H1 (cell line): ENCODE results near the gene CCL3. TPM values are rescaled to one million over a fixed set of nuclear protein-coding genes. Genes with fewer than 3 reads are reported as not detected.

ENCODE experiments used
- CTCF ChIA-PET: fragments of 300-600 bp; sonication (Branson Sonifier 250); formaldehyde crosslinking; loops from one replicate; lab custom pipeline; 2021; ENCODE audit not compliant: partially characterized antibody; lab: Charles Lee
- POLR2A ChIA-PET: fragments of 300-600 bp; sonication (Branson Sonifier 250); formaldehyde crosslinking; loops from one replicate; lab custom pipeline; 2021; ENCODE audit warnings: inconsistent platforms; ENCODE audit not compliant: partially characterized antibody; lab: Charles Lee
- DNase-seq, 2 experiments: peaks; one replicate each; pipeline versions ENCODE4 v3.0.0 to v3.0.0-alpha.2; 2010 to 2022; ENCODE audit warnings: low spot score in 2 of 2, low read depth in 1 of 2, mixed read lengths in 1 of 2
- FAIRE-seq: peaks from 2 replicates; lab custom pipeline; 2011; peaks lifted over from hg19 to GRCh38; lab: Jason Lieb, UNC
- H2AFZ ChIP-seq: 2 replicates; pipeline ENCODE4 v1.8.1; 2012; ENCODE audit warnings: low read length, inconsistent platforms
- H2AK5ac ChIP-seq: 2 replicates; pipeline ENCODE4 v1.6.1; 2013; ENCODE audit warnings: low read depth, low read length
- H2BK120ac ChIP-seq: replicated peaks from 2 replicates; pipeline ENCODE3; 2013; ENCODE audit warnings: low read depth, low read length, inconsistent platforms
- H2BK12ac ChIP-seq: 2 replicates; pipeline ENCODE4 v1.6.1; 2013; ENCODE audit warnings: low read depth, low read length
- H2BK15ac ChIP-seq: 2 replicates; pipeline ENCODE4 v1.6.1; 2013; ENCODE audit warnings: low read length
- H2BK20ac ChIP-seq: 2 replicates; pipeline ENCODE4 v1.6.1; 2013; ENCODE audit warnings: low read length
- H2BK5ac ChIP-seq: 2 replicates; pipeline ENCODE4 v1.6.1; 2013; ENCODE audit warnings: low read depth, low read length
- H3K14ac ChIP-seq: 2 replicates; pipeline ENCODE4 v1.6.1; 2013; ENCODE audit warnings: inconsistent platforms; ENCODE audit not compliant: insufficient read length
- H3K18ac ChIP-seq: 2 replicates; pipeline ENCODE4 v1.6.1; 2013; ENCODE audit warnings: low read length; ENCODE audit errors: extremely low read depth
- H3K23ac ChIP-seq: 2 replicates; pipeline ENCODE4 v1.6.1; 2013; ENCODE audit warnings: inconsistent platforms; ENCODE audit not compliant: insufficient read length
- H3K23me2 ChIP-seq: 2 replicates; pipeline ENCODE4 v1.6.1; 2013; ENCODE audit warnings: low read depth, low read length
- H3K27ac ChIP-seq: 2 replicates; pipeline ENCODE4 v1.6.1; 2011; ENCODE audit warnings: low read depth, low read length, inconsistent platforms
- H3K27me3 ChIP-seq, 4 experiments: replicated peaks in 1 of 4; 1 replicate in 1 of 4; 2 replicates in 3 of 4; pipeline versions ENCODE4 v1.6.1 to v1.8.1; 2011 to 2013; ENCODE audit warnings: low read length in 3 of 4, mild to moderate bottlenecking in 3 of 4, inconsistent platforms in 2 of 4, mixed read lengths in 2 of 4, moderate library complexity in 1 of 4; ENCODE audit not compliant: control insufficient read depth in 3 of 4, insufficient read depth in 3 of 4; ENCODE audit errors: extremely low read depth in 1 of 4
- H3K36me3 ChIP-seq, 4 experiments: 2 replicates each; pipeline versions ENCODE4 v1.6.1 to v1.8.1; 2011 to 2013; ENCODE audit warnings: mild to moderate bottlenecking in 4 of 4, low read length in 3 of 4, moderate library complexity in 2 of 4, control low read depth in 1 of 4, inconsistent platforms in 1 of 4; ENCODE audit not compliant: insufficient read depth in 4 of 4, control insufficient read depth in 2 of 4
- H3K4ac ChIP-seq: replicated peaks from 2 replicates; pipeline ENCODE3; 2013; ENCODE audit warnings: low read length, low read depth, mixed read lengths, inconsistent platforms; ENCODE audit not compliant: insufficient read length
- H3K4me1 ChIP-seq, 4 experiments: replicated peaks in 1 of 4; 1 replicate in 1 of 4; 2 replicates in 3 of 4; pipeline versions ENCODE4 v1.6.1 to v1.8.1; 2011 to 2013; ENCODE audit warnings: low read length in 3 of 4, inconsistent platforms in 2 of 4, mixed read lengths in 1 of 4; ENCODE audit not compliant: insufficient read depth in 4 of 4, control insufficient read depth in 3 of 4
- H3K4me2 ChIP-seq, 2 experiments: 2 replicates each; pipeline versions ENCODE4 v1.6.1 to v1.8.1; 2011 to 2013; ENCODE audit warnings: low read depth in 2 of 2, low read length in 2 of 2, control low read depth in 1 of 2, inconsistent platforms in 1 of 2, mild to moderate bottlenecking in 1 of 2; ENCODE audit not compliant: insufficient read depth in 1 of 2
- H3K4me3 ChIP-seq, 4 experiments: fragments of 200-600, 300-600 bp in 1 of 4; sonication (generic), shearing (Covaris generic), sonication (Bioruptor Twin) in 1 of 4; 2 replicates each; pipeline versions ENCODE4 v1.5.1 to v1.8.1; 2011 to 2016; ENCODE audit warnings: low read length in 4 of 4, low read depth in 3 of 4, control low read depth in 2 of 4, inconsistent platforms in 2 of 4, mild to moderate bottlenecking in 2 of 4, mixed read lengths in 1 of 4, moderate library complexity in 1 of 4; ENCODE audit not compliant: insufficient read depth in 2 of 4; ENCODE audit errors: extremely low read depth in 1 of 4
- H3K56ac ChIP-seq: replicated peaks from 2 replicates; pipeline ENCODE3; 2013; ENCODE audit warnings: low read depth, mild to moderate bottlenecking, mixed read lengths, low read length, inconsistent platforms; ENCODE audit not compliant: insufficient read length
- H3K79me1 ChIP-seq: 2 replicates; pipeline ENCODE4 v1.6.1; 2013; ENCODE audit warnings: low read depth, low read length, control low read depth
- H3K79me2 ChIP-seq, 2 experiments: 2 replicates each; pipeline versions ENCODE4 v1.6.1 to v1.8.1; 2012 to 2013; ENCODE audit warnings: low read length in 2 of 2, mild to moderate bottlenecking in 2 of 2, inconsistent platforms in 1 of 2; ENCODE audit not compliant: insufficient read depth in 2 of 2, control insufficient read depth in 1 of 2
- H3K9ac ChIP-seq, 4 experiments: replicated peaks in 1 of 4; 1 replicate in 1 of 4; 2 replicates in 3 of 4; pipeline versions ENCODE4 v1.6.1 to v1.8.1; 2011 to 2013; ENCODE audit warnings: low read depth in 3 of 4, low read length in 3 of 4, control low read depth in 2 of 4, mild to moderate bottlenecking in 2 of 4, moderate library complexity in 2 of 4, inconsistent platforms in 1 of 4; ENCODE audit errors: extremely low read depth in 1 of 4
- H3K9me3 ChIP-seq, 2 experiments: 2 replicates each; pipeline versions ENCODE4 v1.6.1 to v1.8.1; 2012 to 2013; ENCODE audit warnings: mild to moderate bottlenecking in 2 of 2, moderate library complexity in 2 of 2, control low read depth in 1 of 2, inconsistent platforms in 1 of 2, low read depth in 1 of 2, low read length in 1 of 2, mixed read lengths in 1 of 2; ENCODE audit not compliant: insufficient read depth in 2 of 2
- H4K20me1 ChIP-seq, 2 experiments: replicated peaks in 1 of 2; 2 replicates each; pipeline versions ENCODE3 to v1.8.1; 2011 to 2013; ENCODE audit warnings: inconsistent platforms in 2 of 2, low read length in 2 of 2, mild to moderate bottlenecking in 1 of 2; ENCODE audit not compliant: insufficient read depth in 2 of 2, control insufficient read depth in 1 of 2
- H4K5ac ChIP-seq: 2 replicates; pipeline ENCODE4 v1.6.1; 2013; ENCODE audit warnings: low read length, low read depth, mixed read lengths, inconsistent platforms; ENCODE audit not compliant: insufficient read length
- H4K8ac ChIP-seq: 2 replicates; pipeline ENCODE4 v1.8.0; 2013; ENCODE audit warnings: mild to moderate bottlenecking, moderate library complexity, low read length, inconsistent platforms; ENCODE audit not compliant: insufficient read depth; ENCODE audit errors: extremely low read depth
- H4K91ac ChIP-seq: replicated peaks from 2 replicates; pipeline ENCODE3; 2013; ENCODE audit warnings: low read length, mixed read lengths, inconsistent platforms; ENCODE audit not compliant: insufficient read length
- ASH2L ChIP-seq: fragments of 200-600, 300-600 bp; sonication (generic); IDR thresholded peaks from one replicate; pipeline ENCODE4 v1.7.1; 2017; ENCODE audit warnings: low read length
- CBX8 ChIP-seq: fragments of 300-800, 300-1000 bp; sonication (generic); IDR thresholded peaks from 2 replicates; pipeline ENCODE4 v1.7.1; 2016; ENCODE audit warnings: low read depth, low read length, borderline replicate concordance
- CHD1 ChIP-seq: IDR thresholded peaks from 2 replicates; pipeline ENCODE4 v1.6.1; 2012; ENCODE audit warnings: low read depth, low read length, improper control_type of control experiment
- CREB1 ChIP-seq: IDR thresholded peaks from 2 replicates; pipeline ENCODE4 v1.6.1; 2012; ENCODE audit warnings: inconsistent platforms
- FOSL1 ChIP-seq: IDR thresholded peaks from 2 replicates; pipeline ENCODE4 v1.6.1; 2011; ENCODE audit warnings: mild to moderate bottlenecking, low read depth, low read length, moderate library complexity; ENCODE audit not compliant: insufficient read depth
- GABPA ChIP-seq: IDR thresholded peaks from 2 replicates; pipeline ENCODE4 v1.6.1; 2011; ENCODE audit warnings: mild to moderate bottlenecking, low read length, moderate library complexity, borderline replicate concordance; ENCODE audit not compliant: insufficient read depth
- HDAC6 ChIP-seq: IDR thresholded peaks from one replicate; pipeline ENCODE4 v1.7.1; 2012; ENCODE audit warnings: low read depth, mild to moderate bottlenecking, inconsistent platforms, low read length, moderate library complexity
- KDM4A ChIP-seq: IDR thresholded peaks from one replicate; pipeline ENCODE4 v1.7.1; 2012; ENCODE audit warnings: low read depth, mild to moderate bottlenecking, moderate library complexity, low read length, inconsistent platforms; ENCODE audit not compliant: severe bottlenecking
- NANOG ChIP-seq: IDR thresholded peaks from 2 replicates; pipeline ENCODE4 v1.6.1; 2011; ENCODE audit warnings: low read length, low read depth, mild to moderate bottlenecking, inconsistent platforms; ENCODE audit not compliant: insufficient read depth, poor library complexity, severe bottlenecking
- NRF1 ChIP-seq: IDR thresholded peaks from 2 replicates; pipeline ENCODE4 v1.6.1; 2011; ENCODE audit warnings: mild to moderate bottlenecking, low read depth, low read length, improper control_type of control experiment
- POU5F1 ChIP-seq: IDR thresholded peaks from 2 replicates; pipeline ENCODE4 v1.6.1; 2011; ENCODE audit warnings: low read depth, mild to moderate bottlenecking, low read length, moderate library complexity
- RAD21 ChIP-seq, 2 experiments: IDR thresholded peaks in 1 of 2; conservative IDR thresholded peaks in 1 of 2; 2 replicates each; pipeline ENCODE4 v1.6.1; 2011; ENCODE audit warnings: low read depth in 2 of 2, low read length in 2 of 2, improper control_type of control experiment in 1 of 2, inconsistent platforms in 1 of 2, mild to moderate bottlenecking in 1 of 2, moderate library complexity in 1 of 2
- SP1 ChIP-seq: IDR thresholded peaks from 2 replicates; pipeline ENCODE4 v1.6.1; 2011; ENCODE audit warnings: low read depth, low read length
- SRF ChIP-seq: IDR thresholded peaks from 2 replicates; pipeline ENCODE4 v1.6.1; 2011; ENCODE audit warnings: mild to moderate bottlenecking, low read depth, low read length, moderate library complexity
- SUZ12 ChIP-seq: fragments of 200-600 bp; sonication (generic); IDR thresholded peaks from 2 replicates; pipeline ENCODE4 v1.6.1; 2012; ENCODE audit warnings: mild to moderate bottlenecking, inconsistent platforms, low read length, moderate library complexity, mixed read lengths
- YY1 ChIP-seq: IDR thresholded peaks from 2 replicates; pipeline ENCODE4 v1.6.1; 2011; ENCODE audit warnings: low read depth, mild to moderate bottlenecking, low read length
- WGBS, 2 experiments: shearing (Covaris generic) in 1 of 2; methylation state at CpG; one replicate each; pipeline versions ENCODE4 v1.1.6 to v1.1.7; 2013 to 2015; ENCODE audit warnings: low lambda C conversion rate in 2 of 2, mixed read lengths in 2 of 2, inconsistent platforms in 1 of 2, low coverage in 1 of 2, missing lambda C conversion rate in 1 of 2; ENCODE audit not compliant: insufficient replicate concordance in 2 of 2, insufficient coverage in 1 of 2, insufficient read length in 1 of 2; ENCODE audit errors: extremely low coverage in 1 of 2, missing lambda C conversion rate in 1 of 2; 5-methylcytosine and 5-hydroxymethylcytosine counted together
- polyA plus RNA-seq, 7 experiments: library from polyadenylated mRNA; depleted of rRNA in 3 of 7; stranded (reverse) in 5 of 7; unstranded in 2 of 7; fragments of >200 nt in 5 of 7; fragments of 200-250 nt in 2 of 7; gene quantifications; 1 replicate in 5 of 7; 2 replicates in 1 of 7; 4 replicates in 1 of 7; pipeline versions ENCODE4 v1.2.1 to v1.2.3, GENCODE V29; 2011 to 2013; ENCODE audit warnings: missing spikeins in 2 of 7, mixed read lengths in 2 of 7
- total RNA-seq: library from RNA; stranded (reverse); fragmentation: NEBNext Ultra II Directional; extraction: Animal tissue kit (Norgen Biotek cat#: 25700); gene quantifications from 2 replicates; pipeline ENCODE4 v1.2.1, GENCODE V29; 2021

Gene CCL3
- total and polyA plus RNA-seq, 2 of the 8 experiments (the other 6 are each of a cell fraction or from before 2014, with no cell fraction given) = not detected

DNA sequence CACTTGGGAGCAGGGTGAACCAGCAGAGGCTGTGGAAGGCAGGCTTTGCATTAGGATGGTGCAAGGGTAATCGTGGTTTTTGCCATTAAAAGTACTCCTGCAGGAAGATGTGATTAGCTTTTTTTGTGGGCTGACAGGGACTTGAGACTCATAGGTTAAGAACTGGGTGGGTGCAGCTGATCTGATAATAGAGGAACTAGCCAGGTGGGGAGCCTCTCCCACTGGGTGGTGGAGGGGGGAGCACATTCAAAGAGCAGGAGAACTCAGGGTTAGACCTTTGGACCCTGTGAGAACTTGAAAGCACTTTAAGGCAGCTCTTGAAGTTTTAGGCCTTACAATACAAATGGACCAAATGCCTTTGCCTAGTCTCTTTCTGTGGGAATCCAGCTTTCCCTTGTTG is 46.1 kb upstream of the CCL3 start:
- Histone ChIP-seq H3K79me1 (no peaks in the 10 kb centered on the region), H3K27ac (no peak overlapping the region), H3K36me3 (no peaks in the 10 kb centered on the region), H4K20me1 (no peaks in the 10 kb centered on the region), H3K4ac (no peak overlapping the region), H3K4me1 (no peaks in the 10 kb centered on the region), H3K79me2 (no peaks in the 10 kb centered on the region), H3K27me3 (no peaks in the 10 kb centered on the region), H3K56ac (no peak overlapping the region), H2BK5ac (no peak overlapping the region), H3K23me2 (no peaks in the 10 kb centered on the region), H2AK5ac (no peak overlapping the region), H2BK20ac (no peak overlapping the region), H2BK12ac (no peak overlapping the region), H3K9ac (no peak overlapping the region), H3K9me3 (no peaks in the 10 kb centered on the region), H2BK120ac (no peak overlapping the region), H2AFZ (no peak overlapping the region), H4K91ac (no peak overlapping the region), H3K14ac (no peak overlapping the region), H4K8ac (no peak overlapping the region), H3K18ac (no peak overlapping the region), H3K4me3 (no peak overlapping the region), H3K23ac (no peak overlapping the region), H2BK15ac (no peak overlapping the region), H4K5ac (no peak overlapping the region), H3K4me2 (no peak overlapping the region)
- DNase-seq (no peak), FAIRE-seq (no peak)
- POLR2A ChIA-PET = no interaction called here
- WGBS, 2 experiments = 90% methylated on average over 1 of the region's 1 CpG; no CpG with 5 or more reads in 1 of the 2 experiments
- CTCF ChIA-PET = interaction anchor here (0.6 to 5.0 kb wide), 2 partner anchors 12 to 259 kb away, joined by 3 to 20 read pairs; no protein-coding TSS in a partner anchor
- no peak for TF ChIP-seq YY1
- no peak for TF ChIP-seq CHD1
- no peak for TF ChIP-seq ASH2L
- TF ChIP-seq SUZ12 = no peak
- no peak for TF ChIP-seq RAD21 (IDR thresholded peaks at IDR 0.05 in 1 of 2, conservative IDR thresholded peaks at IDR 0.05 in 1 of 2; ENCODE audit: low read depth in 2 of 2, low read length in 2 of 2)
- no peak for TF ChIP-seq POU5F1
- no peak for TF ChIP-seq NANOG
- no peak for TF ChIP-seq SP1
- TF ChIP-seq GABPA = no peak
- no peak for TF ChIP-seq SRF
- no peak for TF ChIP-seq NRF1
- TF ChIP-seq HDAC6 = no peak
- no peak for TF ChIP-seq CREB1
- TF ChIP-seq KDM4A = no peak
- no peak for TF ChIP-seq FOSL1
- no peak for TF ChIP-seq CBX8
